Right lobe of liver (tissue), 4 donors: ENCODE data around the gene PYGO1.

ENCODE experiments used
- POLR2A ChIP-seq: fragments of 450-650 bp; IDR thresholded peaks from one replicate; pipeline ENCODE4 v1.6.1; 2017; ENCODE audit warnings: antibody characterized with exemption, mild to moderate bottlenecking
- TF ChIP-seq, protein P1 (sequence below), 4 donors: fragments of 200-600 bp in 3 of 4; fragments of 450-650 bp in 1 of 4; IDR thresholded peaks; one replicate each; pipeline versions ENCODE4 v1.5.1 to v1.8.0; 2016 to 2022; ENCODE audit warnings: antibody characterized with exemption in 4 of 4, mild to moderate bottlenecking in 2 of 4
- donor health status: DM: no; HTN: no; CAD: no.
- donor health status: DM: no; HTN: no; CAD: no.
- donor health status: DM: no; HTN: yes; CAD: no.

DNA sequence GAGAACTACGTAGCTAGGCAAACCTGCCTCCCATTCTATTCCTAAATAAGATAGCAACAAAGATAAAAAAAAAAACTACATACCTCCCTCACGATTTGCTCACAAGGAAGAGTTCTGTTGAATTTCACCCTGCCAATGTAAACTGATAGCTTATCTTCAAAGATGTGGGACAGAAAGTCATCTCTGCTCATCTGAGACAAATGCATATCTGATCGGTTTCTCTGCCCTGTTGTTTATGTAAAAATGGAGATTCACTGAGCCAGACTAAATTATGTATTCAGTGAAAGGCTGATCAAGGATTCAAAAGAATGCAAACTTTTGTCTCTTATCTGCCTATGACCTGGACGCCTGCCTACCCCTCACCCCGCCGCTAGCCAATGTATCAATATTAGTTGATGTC lies 11.2 kb downstream of the PYGO1 start:
- no peak for TF ChIP-seq POLR2A
- TF ChIP-seq, protein P1, sequence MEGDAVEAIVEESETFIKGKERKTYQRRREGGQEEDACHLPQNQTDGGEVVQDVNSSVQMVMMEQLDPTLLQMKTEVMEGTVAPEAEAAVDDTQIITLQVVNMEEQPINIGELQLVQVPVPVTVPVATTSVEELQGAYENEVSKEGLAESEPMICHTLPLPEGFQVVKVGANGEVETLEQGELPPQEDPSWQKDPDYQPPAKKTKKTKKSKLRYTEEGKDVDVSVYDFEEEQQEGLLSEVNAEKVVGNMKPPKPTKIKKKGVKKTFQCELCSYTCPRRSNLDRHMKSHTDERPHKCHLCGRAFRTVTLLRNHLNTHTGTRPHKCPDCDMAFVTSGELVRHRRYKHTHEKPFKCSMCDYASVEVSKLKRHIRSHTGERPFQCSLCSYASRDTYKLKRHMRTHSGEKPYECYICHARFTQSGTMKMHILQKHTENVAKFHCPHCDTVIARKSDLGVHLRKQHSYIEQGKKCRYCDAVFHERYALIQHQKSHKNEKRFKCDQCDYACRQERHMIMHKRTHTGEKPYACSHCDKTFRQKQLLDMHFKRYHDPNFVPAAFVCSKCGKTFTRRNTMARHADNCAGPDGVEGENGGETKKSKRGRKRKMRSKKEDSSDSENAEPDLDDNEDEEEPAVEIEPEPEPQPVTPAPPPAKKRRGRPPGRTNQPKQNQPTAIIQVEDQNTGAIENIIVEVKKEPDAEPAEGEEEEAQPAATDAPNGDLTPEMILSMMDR (IDR thresholded peaks at IDR 0.05), result no peak
